Measurements from ENCODE around the gene GGT1.

- TF ChIP-seq EZH2 (IDR thresholded peaks at IDR 0.05; ENCODE audit: low read depth, unreplicated experiment), result no peak
- no peak for TF ChIP-seq CTCF (conservative IDR thresholded peaks at IDR 0.05; ENCODE audit: low read depth in 2 of 2)
- no peak for TF ChIP-seq POLR2AphosphoS5 (IDR thresholded peaks at IDR 0.05; ENCODE audit: low read depth)
- TF ChIP-seq EZH2phosphoT487 (IDR thresholded peaks at IDR 0.05; ENCODE audit: unreplicated experiment), result no peak
- no peak for TF ChIP-seq REST (IDR thresholded peaks at IDR 0.05; ENCODE audit: unreplicated experiment)
Observed at GRCh38 chr22:24579258-24579601, 23.8 kb upstream of the GGT1 start.
